H9 (cell line): Measurements from ENCODE around the gene MYO1F. TPM values are rescaled to one million over a fixed set of nuclear protein-coding genes. Genes with fewer than 3 reads are reported as not detected.
A peak's percentile ranks its signal among the peaks of the same experiment; 100 is the strongest.

Source experiments
- DNase-seq: peaks from one replicate; pipeline ENCODE4 v3.0.0-alpha.2; 2017
- H2AFZ ChIP-seq: one replicate; pipeline ENCODE4 v1.6.1; 2013; ENCODE audit warnings: mild to moderate bottlenecking, low read length, control low read depth, moderate library complexity
- H2AK5ac ChIP-seq: 2 replicates; pipeline ENCODE4 v1.6.1; 2013; ENCODE audit warnings: low read length, control low read depth, mixed read lengths; ENCODE audit not compliant: insufficient read length
- H2BK120ac ChIP-seq: one replicate; pipeline ENCODE4 v1.6.1; 2013; ENCODE audit warnings: low read depth, mild to moderate bottlenecking, low read length, control low read depth, inconsistent platforms; ENCODE audit not compliant: poor library complexity, severe bottlenecking
- H2BK12ac ChIP-seq: 2 replicates; pipeline ENCODE4 v1.6.1; 2013; ENCODE audit warnings: low read length, control low read depth, mixed read lengths, low read depth; ENCODE audit not compliant: insufficient read length
- H2BK15ac ChIP-seq: 2 replicates; pipeline ENCODE4 v1.6.1; 2013; ENCODE audit warnings: low read depth, low read length, control low read depth
- H2BK20ac ChIP-seq: one replicate; pipeline ENCODE4 v1.6.1; 2013; ENCODE audit warnings: low read depth, mild to moderate bottlenecking, low read length, control low read depth, inconsistent platforms; ENCODE audit not compliant: poor library complexity, severe bottlenecking
- H2BK5ac ChIP-seq: 2 replicates; pipeline ENCODE4 v1.6.1; 2013; ENCODE audit warnings: low read length, control low read depth, mixed read lengths; ENCODE audit not compliant: insufficient read length
- H3K14ac ChIP-seq: 2 replicates; pipeline ENCODE4 v1.6.1; 2013; ENCODE audit warnings: low read length, control low read depth; ENCODE audit not compliant: insufficient read depth
- H3K18ac ChIP-seq: 2 replicates; pipeline ENCODE4 v1.6.1; 2013; ENCODE audit warnings: low read depth, mild to moderate bottlenecking, mixed read lengths, low read length, control low read depth; ENCODE audit not compliant: insufficient read length
- H3K23ac ChIP-seq: 2 replicates; pipeline ENCODE4 v1.6.1; 2013; ENCODE audit warnings: low read length, control low read depth, mixed read lengths, low read depth; ENCODE audit not compliant: insufficient read length
- H3K23me2 ChIP-seq: 2 replicates; pipeline ENCODE4 v1.6.1; 2013; ENCODE audit warnings: low read depth, mild to moderate bottlenecking, mixed read lengths, low read length, control low read depth; ENCODE audit not compliant: insufficient read length, poor library complexity, severe bottlenecking
- H3K27ac ChIP-seq: 2 replicates; pipeline ENCODE4 v1.5.1; 2013; ENCODE audit warnings: low read length, control low read depth, mixed read lengths, low read depth; ENCODE audit not compliant: insufficient read length
- H3K27me3 ChIP-seq: 2 replicates; pipeline ENCODE4 v1.6.1; 2013; ENCODE audit warnings: low read length, control low read depth, inconsistent platforms; ENCODE audit not compliant: insufficient read depth
- H3K4ac ChIP-seq: 2 replicates; pipeline ENCODE4 v1.6.1; 2013; ENCODE audit warnings: low read depth, mild to moderate bottlenecking, control low read depth, inconsistent platforms, low read length, moderate library complexity
- H3K4me1 ChIP-seq: 2 replicates; pipeline ENCODE4 v1.6.1; 2013; ENCODE audit warnings: low read length, control low read depth, inconsistent platforms; ENCODE audit not compliant: insufficient read depth
- H3K4me2 ChIP-seq: 2 replicates; pipeline ENCODE4 v1.6.1; 2013; ENCODE audit warnings: low read length, control low read depth, mixed read lengths; ENCODE audit not compliant: insufficient read length, insufficient read depth
- H3K56ac ChIP-seq: 2 replicates; pipeline ENCODE4 v1.6.1; 2013; ENCODE audit warnings: low read depth, mild to moderate bottlenecking, mixed read lengths, low read length, control low read depth; ENCODE audit not compliant: insufficient read length
- H3K79me1 ChIP-seq: 2 replicates; pipeline ENCODE4 v1.6.1; 2013; ENCODE audit warnings: low read depth, mild to moderate bottlenecking, moderate library complexity, low read length, control low read depth, inconsistent platforms; ENCODE audit not compliant: insufficient read depth, poor library complexity, severe bottlenecking
- H3K79me2 ChIP-seq: 2 replicates; pipeline ENCODE4 v1.6.1; 2013; ENCODE audit warnings: low read length, control low read depth, inconsistent platforms; ENCODE audit not compliant: insufficient read depth
- H3K9ac ChIP-seq: 2 replicates; pipeline ENCODE4 v1.6.1; 2013; ENCODE audit warnings: low read length, control low read depth, mixed read lengths; ENCODE audit not compliant: insufficient read length; ENCODE audit errors: extremely low read depth
- H3K9me3 ChIP-seq: one replicate; pipeline ENCODE4 v1.6.1; 2013; ENCODE audit warnings: low read depth, low read length, inconsistent platforms; ENCODE audit not compliant: control insufficient read depth
- H3T11ph ChIP-seq: one replicate; pipeline ENCODE4 v1.6.1; 2013; ENCODE audit warnings: mild to moderate bottlenecking, low read length, control low read depth, inconsistent platforms
- H4K20me1 ChIP-seq: one replicate; pipeline ENCODE4 v1.6.1; 2013; ENCODE audit not compliant: control insufficient read depth, insufficient read length, insufficient read depth
- H4K5ac ChIP-seq: 2 replicates; pipeline ENCODE4 v1.6.1; 2013; ENCODE audit warnings: low read depth, mild to moderate bottlenecking, mixed read lengths, low read length, control low read depth; ENCODE audit not compliant: insufficient read length
- H4K8ac ChIP-seq: replicated peaks from 2 replicates; pipeline ENCODE4 v1.6.1; 2013; ENCODE audit warnings: low read length, control low read depth, mixed read lengths, low read depth; ENCODE audit not compliant: insufficient read length
- H4K91ac ChIP-seq: 2 replicates; pipeline ENCODE4 v1.6.1; 2013; ENCODE audit warnings: low read depth, mild to moderate bottlenecking, moderate library complexity, mixed read lengths, low read length, control low read depth; ENCODE audit not compliant: insufficient read length
- H3K27ac Mint-ChIP-seq, 3 experiments: 2 replicates in 2 of 3; 3 replicates in 1 of 3; pipeline ENCODE4 v1.8.0; 2020 to 2021; ENCODE audit warnings: mixed read lengths in 3 of 3, mild to moderate bottlenecking in 1 of 3, moderate library complexity in 1 of 3
- H3K27me3 Mint-ChIP-seq: 2 replicates; pipeline ENCODE4 v1.8.0; 2021; ENCODE audit warnings: low read depth, mild to moderate bottlenecking, moderate library complexity, mixed read lengths
- H3K36me3 Mint-ChIP-seq, 3 experiments: 2 replicates in 2 of 3; 3 replicates in 1 of 3; pipeline ENCODE4 v1.8.0; 2020 to 2021; ENCODE audit warnings: low read depth in 3 of 3, mixed read lengths in 3 of 3; ENCODE audit not compliant: insufficient read depth in 1 of 3
- H3K4me1 Mint-ChIP-seq, 2 experiments: 2 replicates each; pipeline ENCODE4 v1.8.0; 2020; ENCODE audit warnings: mixed read lengths in 2 of 2
- H3K4me3 Mint-ChIP-seq, 2 experiments: 2 replicates in 1 of 2; 3 replicates in 1 of 2; pipeline ENCODE4 v1.8.0; 2020 to 2021; ENCODE audit warnings: mild to moderate bottlenecking in 2 of 2, mixed read lengths in 2 of 2, moderate library complexity in 1 of 2
- H3K9me3 Mint-ChIP-seq, 2 experiments: 2 replicates in 1 of 2; 3 replicates in 1 of 2; pipeline ENCODE4 v1.8.0; 2020; ENCODE audit warnings: mild to moderate bottlenecking in 2 of 2, mixed read lengths in 2 of 2, moderate library complexity in 1 of 2
- CTCF ChIP-seq: fragments of 200-600 bp; sonication (generic); conservative IDR thresholded peaks from 3 replicates; pipeline ENCODE4 v1.8.0; 2021; ENCODE audit warnings: antibody characterized with exemption, mild to moderate bottlenecking
- WGBS: extraction: QIAGEN DNeasy Blood & Tissue Kit; methylation state at CpG from one replicate; pipeline ENCODE4 v1.1.7; 2013; ENCODE audit warnings: missing lambda C conversion rate, low lambda C conversion rate, mixed read lengths; ENCODE audit not compliant: insufficient read length; ENCODE audit errors: extremely low coverage; 5-methylcytosine and 5-hydroxymethylcytosine counted together
- total RNA-seq: library from RNA; stranded (reverse); gene quantifications from 2 replicates; pipeline ENCODE4 v1.2.1, GENCODE V29; 2021

The MYO1F gene
- total RNA-seq, 1 experiment from 2014 or later = 1.0 TPM

- Histone ChIP-seq H3K9me3 (no peaks in the 10 kb centered on the region), H3K9ac (no peak overlapping the region), H3K4me2 (no peak overlapping the region), H2BK12ac (no peak overlapping the region), H3K56ac (no peak overlapping the region), H3K14ac (no peak overlapping the region), H2BK5ac (no peak overlapping the region), H2BK120ac (no peak overlapping the region), H3T11ph (no peak overlapping the region), H2AK5ac (no peak overlapping the region), H3K23ac (no peak overlapping the region), H3K79me2 (no peaks in the 10 kb centered on the region), H2BK20ac (no peak overlapping the region), H2AFZ (no peak overlapping the region), H3K4me1 (no peaks in the 10 kb centered on the region), H3K27me3 (no peaks in the 10 kb centered on the region), H2BK15ac (no peak overlapping the region), H3K18ac (no peak overlapping the region), H4K91ac (no peak overlapping the region), H3K23me2 (no peaks in the 10 kb centered on the region), H3K79me1 (no peaks in the 10 kb centered on the region), H4K20me1 (no peaks in the 10 kb centered on the region), H4K5ac (no peak overlapping the region), H4K8ac (no peak overlapping the region), H3K27ac (no peak overlapping the region), H3K4ac (no peak overlapping the region)
- TF ChIP-seq CTCF = no peak
- Mint-ChIP-seq H3K4me1 (peaks cover 5 to 13% of the 10 kb centered on the region in 2 experiments), H3K36me3 (peaks cover 40 to 72% (median 71%) of the 10 kb centered on the region in 3 experiments), H3K9me3 (no peaks in the 10 kb centered on the region), H3K27me3 (no peaks in the 10 kb centered on the region; the same call in 1 of the 2 replicates), H3K4me3 (no peak overlapping the region), H3K27ac (peak overlapping the region in 2 of 3 experiments; percentile 58 to 95; a peak in 4 of 7 replicates)
- DNase-seq = no peak
- WGBS = no CpG with 5 or more reads among the region's 13 CpGs
Measured at GRCh38 chr19:8487137-8487851, 89.9 kb downstream of the MYO1F start.
